HepG2 (cell line): ENCODE data around the gene CDC26. TPM values are rescaled to one million over a fixed set of nuclear protein-coding genes. Genes with fewer than 3 reads are reported as not detected.
A peak's percentile ranks its signal among the peaks of the same experiment; 100 is the strongest.

ENCODE experiments used
- ARHGAP35 ChIP-seq: sonication (generic); formaldehyde crosslinking; IDR thresholded peaks from 2 replicates; pipeline ENCODE4 v1.9.0; 2022; ENCODE audit warnings: mild to moderate bottlenecking, inconsistent platforms, moderate library complexity, missing genetic modification reagents, borderline replicate concordance
- BRCA1 ChIP-seq: sonication (generic); formaldehyde crosslinking; IDR thresholded peaks from 2 replicates; pipeline ENCODE4 v1.4.0; 2020; ENCODE audit warnings: missing genetic modification reagents
- CHCHD3 ChIP-seq: sonication (generic); formaldehyde crosslinking; IDR thresholded peaks from 2 replicates; pipeline ENCODE4 v1.8.0; 2022; ENCODE audit warnings: mild to moderate bottlenecking, missing genetic modification reagents, moderate library complexity
- CHD2 ChIP-seq: IDR thresholded peaks from 2 replicates; pipeline ENCODE4 v1.6.1; 2011; ENCODE audit warnings: low read depth, low read length, improper control_type of control experiment
- DNMT1 ChIP-seq: sonication (generic); formaldehyde crosslinking; IDR thresholded peaks from 2 replicates; pipeline ENCODE4 v1.5.1; 2020; ENCODE audit warnings: mild to moderate bottlenecking, missing genetic modification reagents
- ETS1 ChIP-seq: sonication (generic); formaldehyde crosslinking; IDR thresholded peaks from 2 replicates; pipeline ENCODE4 v1.4.0; 2020; ENCODE audit warnings: missing genetic modification reagents
- GZF1 ChIP-seq: sonication (generic); formaldehyde crosslinking; IDR thresholded peaks from 2 replicates; pipeline ENCODE4 v1.5.1; 2020; ENCODE audit warnings: mild to moderate bottlenecking, missing genetic modification reagents
- MIER3 ChIP-seq: IDR thresholded peaks from 2 replicates; pipeline ENCODE4 v1.6.1; 2016; ENCODE audit warnings: missing compliant biosample characterization, borderline replicate concordance
- RARA ChIP-seq: IDR thresholded peaks from 2 replicates; pipeline ENCODE4 v1.6.1; 2016; ENCODE audit warnings: missing genetic modification reagents, missing compliant biosample characterization
- SNRNP70 ChIP-seq: fragments of 200-400 bp; formaldehyde crosslinking; IDR thresholded peaks from 2 replicates; pipeline ENCODE4 v1.6.1; 2017; ENCODE audit warnings: mild to moderate bottlenecking, low read depth, low read length, moderate library complexity
- SUZ12 ChIP-seq: fragments of 150-350 bp; IDR thresholded peaks from 2 replicates; pipeline ENCODE4 v1.6.1; 2014; ENCODE audit warnings: low read depth, low read length
- TARDBP ChIP-seq: sonication (generic); formaldehyde crosslinking; IDR thresholded peaks from 2 replicates; pipeline ENCODE4 v1.8.0; 2022; ENCODE audit warnings: mild to moderate bottlenecking, missing genetic modification reagents
- TCF7 ChIP-seq: sonication (generic); IDR thresholded peaks from 2 replicates; pipeline ENCODE4 v1.6.1; 2016; ENCODE audit warnings: antibody characterized with exemption, low read depth
- ZFP1 ChIP-seq: IDR thresholded peaks from 2 replicates; pipeline ENCODE4 v1.6.1; 2016
- ZHX1 ChIP-seq: sonication (generic); formaldehyde crosslinking; IDR thresholded peaks from 2 replicates; pipeline ENCODE4 v1.8.1; 2022; ENCODE audit warnings: low read depth, mild to moderate bottlenecking, missing genetic modification reagents
- ZNF12 ChIP-seq: sonication (generic); formaldehyde crosslinking; IDR thresholded peaks from 2 replicates; pipeline ENCODE4 v1.5.0; 2020; ENCODE audit warnings: missing genetic modification reagents
- ZNF17 ChIP-seq: sonication (generic); formaldehyde crosslinking; IDR thresholded peaks from 2 replicates; pipeline ENCODE4 v1.5.0; 2020; ENCODE audit warnings: mild to moderate bottlenecking, missing genetic modification reagents
- ZNF274 ChIP-seq: sonication (generic); formaldehyde crosslinking; IDR thresholded peaks from 2 replicates; pipeline ENCODE4 v1.5.1; 2020; ENCODE audit warnings: mild to moderate bottlenecking, missing genetic modification reagents
- ZNF30 ChIP-seq: sonication (generic); formaldehyde crosslinking; IDR thresholded peaks from 2 replicates; pipeline ENCODE4 v1.5.0; 2020; ENCODE audit warnings: mild to moderate bottlenecking, missing genetic modification reagents
- ZNF629 ChIP-seq: sonication (generic); formaldehyde crosslinking; conservative IDR thresholded peaks from 2 replicates; pipeline ENCODE4 v1.5.0; 2020; ENCODE audit warnings: missing genetic modification reagents
- ZNF652 ChIP-seq: IDR thresholded peaks from 2 replicates; pipeline ENCODE4 v1.6.1; 2016; ENCODE audit warnings: low read depth, borderline replicate concordance
- ZNF7 ChIP-seq: IDR thresholded peaks from 2 replicates; pipeline ENCODE4 v1.6.1; 2016; ENCODE audit warnings: missing biosample characterization, missing genetic modification reagents
- ZNF773 ChIP-seq: sonication (generic); formaldehyde crosslinking; IDR thresholded peaks from 2 replicates; pipeline ENCODE4 v1.4.0; 2020; ENCODE audit warnings: missing genetic modification reagents, borderline replicate concordance
- ZZZ3 ChIP-seq: sonication (generic); formaldehyde crosslinking; IDR thresholded peaks from 2 replicates; pipeline ENCODE4 v1.4.0; 2020; ENCODE audit warnings: missing genetic modification reagents, mild to moderate bottlenecking, borderline replicate concordance
- polyA plus RNA-seq, 8 experiments: library from polyadenylated mRNA; depleted of rRNA in 3 of 8; stranded (reverse) in 7 of 8; unstranded in 1 of 8; fragments of >200 nt; fragmentation: Illumina TruSeq in 4 of 8; extraction: Trizol in 4 of 8; gene quantifications; 2 replicates each; pipeline versions ENCODE4 v1.2.1 to v1.2.3, GENCODE V29; 2011 to 2016; ENCODE audit warnings: low read depth in 4 of 8, missing spikeins in 1 of 8, mixed read lengths in 1 of 8; ENCODE audit not compliant: insufficient read depth in 1 of 8
- total RNA-seq, 5 experiments: library from RNA; depleted of rRNA; stranded (reverse); fragments of >200 nt; fragmentation: Illumina TruSeq; extraction: Trizol; gene quantifications; 2 replicates each; pipeline ENCODE4 v1.2.3, GENCODE V29; 2016; ENCODE audit warnings: low read depth in 1 of 5
- TF ChIP-seq, protein P1 (sequence below): sonication (generic); formaldehyde crosslinking; IDR thresholded peaks from 2 replicates; pipeline ENCODE4 v1.8.0; 2023; ENCODE audit warnings: mild to moderate bottlenecking, missing genetic modification reagents
- TF ChIP-seq, protein P2 (sequence below): sonication (generic); formaldehyde crosslinking; IDR thresholded peaks from 2 replicates; pipeline ENCODE4 v1.4.0; 2020; ENCODE audit warnings: missing genetic modification reagents, borderline replicate concordance

Gene CDC26
- total and polyA plus RNA-seq, 2 of the 13 experiments (the other 11 are each of a cell fraction or from before 2014, with no cell fraction given), result 26.6 to 57.9 TPM

DNA sequence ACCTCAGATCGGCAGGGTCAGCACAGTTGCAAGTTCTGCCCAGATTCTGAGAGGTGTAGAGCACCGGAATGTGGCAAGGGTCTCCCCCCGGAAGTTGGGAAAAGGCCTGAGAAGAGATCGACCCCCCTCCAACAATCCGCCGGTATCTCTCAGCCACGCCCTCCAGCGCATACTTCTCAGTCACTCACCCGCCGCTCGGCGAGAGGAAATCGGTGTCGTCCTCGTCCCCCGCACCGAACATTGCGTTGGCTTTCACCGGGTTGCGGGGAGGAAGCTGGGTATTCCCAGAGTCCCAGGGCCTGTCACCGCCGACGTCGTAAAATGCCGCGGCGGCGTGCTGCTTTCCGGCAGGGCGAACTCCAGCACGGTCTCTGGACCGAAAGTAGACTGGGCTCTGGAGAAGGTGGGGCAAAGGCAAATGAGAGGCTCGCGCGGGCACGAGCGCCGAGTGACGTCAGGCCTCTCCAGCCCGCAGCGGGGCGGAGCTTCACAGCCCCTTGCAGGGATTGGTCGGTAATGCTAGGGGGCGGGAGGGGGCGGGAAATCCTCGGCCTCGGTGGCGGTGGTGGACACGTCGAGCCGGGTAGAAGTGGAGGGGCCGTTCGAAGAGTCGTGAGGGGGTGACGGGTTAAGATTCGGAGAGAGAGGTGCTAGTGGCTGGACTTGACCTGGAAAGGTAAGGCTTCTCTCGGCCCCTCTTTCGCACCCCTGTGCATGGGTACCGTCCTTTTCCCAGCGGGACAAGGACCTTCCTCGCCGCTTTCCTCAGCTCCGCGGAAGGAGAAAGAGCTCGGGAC, 54.2 kb downstream of the CDC26 start, which contains the start of the genes FKBP15 and SLC31A1 (continued):
- TF ChIP-seq MIER3, result peak; percentile 23; the same call in 1 of the 2 replicates
- TF ChIP-seq, protein P1, sequence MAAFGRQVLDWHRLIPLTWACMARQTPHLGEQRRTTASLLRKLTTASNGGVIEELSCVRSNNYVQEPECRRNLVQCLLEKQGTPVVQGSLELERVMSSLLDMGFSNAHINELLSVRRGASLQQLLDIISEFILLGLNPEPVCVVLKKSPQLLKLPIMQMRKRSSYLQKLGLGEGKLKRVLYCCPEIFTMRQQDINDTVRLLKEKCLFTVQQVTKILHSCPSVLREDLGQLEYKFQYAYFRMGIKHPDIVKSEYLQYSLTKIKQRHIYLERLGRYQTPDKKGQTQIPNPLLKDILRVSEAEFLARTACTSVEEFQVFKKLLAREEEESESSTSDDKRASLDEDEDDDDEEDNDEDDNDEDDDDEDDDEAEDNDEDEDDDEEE, result no peak
- TF ChIP-seq CHCHD3 (CRISPR knock-in tag), result no peak
- no peak for TF ChIP-seq SUZ12
- TF ChIP-seq ETS1 (CRISPR knock-in tag), result no peak
- TF ChIP-seq ZNF12 (CRISPR knock-in tag), result peak; percentile 59; the same call in 1 of the 2 replicates
- TF ChIP-seq ZNF274 (CRISPR knock-in tag), result no peak
- TF ChIP-seq ZZZ3 (CRISPR knock-in tag), result no peak; the same call in 1 of the 2 replicates
- TF ChIP-seq BRCA1 (CRISPR knock-in tag), result peak; percentile 72; the same call in 1 of the 2 replicates
- TF ChIP-seq SNRNP70, result no peak
- no peak for TF ChIP-seq DNMT1 (CRISPR knock-in tag)
- TF ChIP-seq ZNF652 (CRISPR knock-in tag), result no peak
- no peak for TF ChIP-seq ZNF17 (CRISPR knock-in tag)
- 0 out of 2 replicates have a peak, but pooled peaks have one; percentile 10 for TF ChIP-seq RARA (CRISPR knock-in tag)
- TF ChIP-seq ARHGAP35 (CRISPR knock-in tag), result no peak; the same call in 1 of the 2 replicates
- peak; percentile 77 for TF ChIP-seq TARDBP (CRISPR knock-in tag)
- TF ChIP-seq ZFP1 (CRISPR knock-in tag), result no peak
- TF ChIP-seq ZHX1 (CRISPR knock-in tag), result peak; percentile 64; the same call in 1 of the 2 replicates
- no peak for TF ChIP-seq ZNF773 (CRISPR knock-in tag)
- TF ChIP-seq ZNF629, result no peak; the same call in 1 of the 2 replicates
- TF ChIP-seq, protein P2, sequence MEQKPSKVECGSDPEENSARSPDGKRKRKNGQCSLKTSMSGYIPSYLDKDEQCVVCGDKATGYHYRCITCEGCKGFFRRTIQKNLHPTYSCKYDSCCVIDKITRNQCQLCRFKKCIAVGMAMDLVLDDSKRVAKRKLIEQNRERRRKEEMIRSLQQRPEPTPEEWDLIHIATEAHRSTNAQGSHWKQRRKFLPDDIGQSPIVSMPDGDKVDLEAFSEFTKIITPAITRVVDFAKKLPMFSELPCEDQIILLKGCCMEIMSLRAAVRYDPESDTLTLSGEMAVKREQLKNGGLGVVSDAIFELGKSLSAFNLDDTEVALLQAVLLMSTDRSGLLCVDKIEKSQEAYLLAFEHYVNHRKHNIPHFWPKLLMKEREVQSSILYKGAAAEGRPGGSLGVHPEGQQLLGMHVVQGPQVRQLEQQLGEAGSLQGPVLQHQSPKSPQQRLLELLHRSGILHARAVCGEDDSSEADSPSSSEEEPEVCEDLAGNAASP (CRISPR knock-in tag), result no peak
- TF ChIP-seq TCF7, result no peak
- peak; percentile 63 for TF ChIP-seq GZF1 (CRISPR knock-in tag)
- peak; percentile 19; the same call in 1 of the 2 replicates for TF ChIP-seq ZNF7
- no peak for TF ChIP-seq ZNF30 (CRISPR knock-in tag)
- TF ChIP-seq CHD2, result no peak
